Ectodermal cell (in vitro differentiated cells): ENCODE results near the gene ZFHX2.
"Not testable (repeated sequence)": the region's sequence is repeated elsewhere in the genome, so short reads cannot be mapped to it uniquely, and the experiment has no call there.

Source experiments
- H3K27ac ChIP-seq: 2 replicates; pipeline ENCODE4 v1.7.0; 2013; ENCODE audit warnings: mild to moderate bottlenecking, low read depth, low read length; ENCODE audit not compliant: insufficient read depth, poor library complexity, severe bottlenecking
- H3K27me3 ChIP-seq: 2 replicates; pipeline ENCODE4 v1.7.0; 2013; ENCODE audit warnings: mild to moderate bottlenecking, low read length; ENCODE audit not compliant: insufficient read depth, control insufficient read depth, poor library complexity, severe bottlenecking
- H3K36me3 ChIP-seq: one replicate; pipeline ENCODE4 v1.7.0; 2013; ENCODE audit warnings: low read length; ENCODE audit not compliant: control insufficient read depth, insufficient read depth
- H3K4me1 ChIP-seq: one replicate; pipeline ENCODE4 v1.7.0; 2013; ENCODE audit warnings: low read length; ENCODE audit not compliant: control insufficient read depth, insufficient read depth
- H3K4me3 ChIP-seq: 2 replicates; pipeline ENCODE4 v1.7.0; 2013; ENCODE audit warnings: low read depth, low read length, control low read depth; ENCODE audit not compliant: insufficient read depth
- H3K9me3 ChIP-seq: 2 replicates; pipeline ENCODE4 v1.7.0; 2013; ENCODE audit warnings: mild to moderate bottlenecking, low read length, moderate library complexity; ENCODE audit not compliant: control insufficient read depth
- WGBS, 2 experiments: methylation state at CpG; one replicate each; pipeline ENCODE4 v1.1.7; 2013; ENCODE audit warnings: missing lambda C conversion rate in 2 of 2; 5-methylcytosine and 5-hydroxymethylcytosine counted together

The ZFHX2 gene

GRCh38 chr14:23538785-23539184 is 12.8 kb downstream of the ZFHX2 start:
- peaks cover 27% of the 10 kb centered on the region for H3K4me1 ChIP-seq
- no peaks in the 10 kb centered on the region for H3K27me3 ChIP-seq
- WGBS, 2 experiments = 11 to 18% methylated on average over 7 of the region's 7 CpGs
- peaks cover 7% of the 10 kb centered on the region for H3K36me3 ChIP-seq
- peak overlapping the region; percentile 64 for H3K27ac ChIP-seq
- H3K9me3 ChIP-seq = no peaks in the 10 kb centered on the region
- no peak overlapping the region for H3K4me3 ChIP-seq

GRCh38 chr14:23538050-23538718 is 13.4 kb downstream of the ZFHX2 start:
- no peaks in the 10 kb centered on the region for H3K27me3 ChIP-seq
- peaks cover 27% of the 10 kb centered on the region for H3K4me1 ChIP-seq
- peak overlapping the region; percentile 64 for H3K27ac ChIP-seq
- no peak overlapping the region for H3K4me3 ChIP-seq
- 14 to 18% methylated on average over 10 of the region's 10 CpGs for WGBS, 2 experiments
- no peaks in the 10 kb centered on the region for H3K9me3 ChIP-seq
- peaks cover 12% of the 10 kb centered on the region for H3K36me3 ChIP-seq

GRCh38 chr14:23537351-23538049 is 14.1 kb downstream of the ZFHX2 start:
- Histone ChIP-seq H3K4me1 (peaks cover 27% of the 10 kb centered on the region), H3K9me3 (no peaks in the 10 kb centered on the region), H3K4me3 (no peak overlapping the region), H3K27me3 (no peaks in the 10 kb centered on the region), H3K36me3 (peaks cover 17% of the 10 kb centered on the region), H3K27ac (no peak overlapping the region)
- 21 to 28% methylated on average over 13 of the region's 13 CpGs for WGBS, 2 experiments

- H3K9me3 ChIP-seq, H3K27me3 ChIP-seq, H3K27ac ChIP-seq, H3K4me3 ChIP-seq: not testable (repeated sequence)
- H3K36me3 ChIP-seq = peaks cover 23% of the 10 kb centered on the region
- H3K4me1 ChIP-seq = peaks cover 27% of the 10 kb centered on the region
- WGBS, 2 experiments = 78 to 79% methylated on average over 6 of the region's 6 CpGs
These were observed 14.7 kb downstream of the ZFHX2 start for GRCh38 chr14:23536906-23537305.

- 97 to 98% methylated on average over 1 of the region's 2 CpGs for WGBS, 2 experiments
- H3K9me3 ChIP-seq = no peaks in the 10 kb centered on the region
- H3K27me3 ChIP-seq = no peaks in the 10 kb centered on the region
- H3K36me3 ChIP-seq = peaks cover 24% of the 10 kb centered on the region
- no peak overlapping the region for H3K4me3 ChIP-seq
- no peak overlapping the region for H3K27ac ChIP-seq
- peaks cover 27% of the 10 kb centered on the region for H3K4me1 ChIP-seq
These were observed 15.1 kb downstream of the ZFHX2 start for GRCh38 chr14:23536494-23536893.

GRCh38 chr14:23535943-23536342 is 15.6 kb downstream of the ZFHX2 start:
- H3K27me3 ChIP-seq = no peaks in the 10 kb centered on the region
- 95% methylated on average over 4 of the region's 4 CpGs for WGBS, 2 experiments
- H3K4me1 ChIP-seq = peaks cover 27% of the 10 kb centered on the region

GRCh38 chr14:23533652-23534435 is 17.7 kb downstream of the ZFHX2 start:
- WGBS, 2 experiments = 95% methylated on average over 16 of the region's 16 CpGs
- Histone ChIP-seq H3K4me1 (peaks cover 17% of the 10 kb centered on the region), H3K27me3 (no peaks in the 10 kb centered on the region), H3K27ac (no peak overlapping the region), H3K4me3 (no peak overlapping the region), H3K9me3 (no peaks in the 10 kb centered on the region), H3K36me3 (peaks cover 28% of the 10 kb centered on the region)

More at GRCh38 chr14:23535943-23536342, 15.6 kb downstream of the ZFHX2 start:
- Histone ChIP-seq H3K4me3 (no peak overlapping the region), H3K27ac (no peak overlapping the region), H3K36me3 (peaks cover 24% of the 10 kb centered on the region), H3K9me3 (no peaks in the 10 kb centered on the region)

- no peak overlapping the region for H3K27ac ChIP-seq
- H3K36me3 ChIP-seq = peaks cover 29% of the 10 kb centered on the region
- H3K4me3 ChIP-seq = no peak overlapping the region
- 96% methylated on average over 7 of the region's 7 CpGs for WGBS, 2 experiments
- H3K4me1 ChIP-seq = peaks cover 6% of the 10 kb centered on the region
- H3K9me3 ChIP-seq = no peaks in the 10 kb centered on the region
- no peaks in the 10 kb centered on the region for H3K27me3 ChIP-seq
These were observed 18.9 kb downstream of the ZFHX2 start for GRCh38 chr14:23532658-23533057.

GRCh38 chr14:23531391-23531790 is 20.2 kb downstream of the ZFHX2 start:
- H3K36me3 ChIP-seq = peaks cover 30% of the 10 kb centered on the region
- H3K27me3 ChIP-seq = no peaks in the 10 kb centered on the region

More at GRCh38 chr14:23531391-23531790, 20.2 kb downstream of the ZFHX2 start:
- Histone ChIP-seq H3K4me3 (no peak overlapping the region), H3K9me3 (no peaks in the 10 kb centered on the region), H3K4me1 (no peaks in the 10 kb centered on the region), H3K27ac (no peak overlapping the region)
- WGBS, 2 experiments = 96% methylated on average over 12 of the region's 12 CpGs
